ENCODE results near the gene SH3GL2.

DNA sequence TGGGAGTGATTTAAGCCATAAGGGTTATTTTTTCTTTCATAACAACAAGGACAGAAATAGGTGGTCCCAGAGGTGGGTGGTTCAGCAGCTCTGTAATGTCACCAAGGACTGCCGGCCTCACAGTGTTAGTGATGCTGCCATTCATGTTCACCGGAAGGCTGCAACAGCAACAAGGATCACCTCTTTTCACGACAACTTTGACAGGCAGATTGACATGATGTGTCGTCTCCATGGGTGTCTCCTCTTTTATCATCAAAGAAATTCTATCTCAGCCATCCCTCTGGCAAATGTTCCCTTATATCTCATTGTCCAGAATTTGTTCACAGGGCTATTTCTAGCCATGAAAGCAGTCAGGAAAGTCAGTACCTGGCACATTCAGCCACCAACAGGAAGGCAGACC is 231.5 kb downstream of the SH3GL2 start:
- no peak for TF ChIP-seq TAF1 (IDR thresholded peaks at IDR 0.05; ENCODE audit: borderline replicate concordance, insufficient read depth, low read length)
- no peak for TF ChIP-seq POLR2AphosphoS5 (IDR thresholded peaks at IDR 0.05; ENCODE audit: low read depth, low read length)
- TF ChIP-seq, protein P1, sequence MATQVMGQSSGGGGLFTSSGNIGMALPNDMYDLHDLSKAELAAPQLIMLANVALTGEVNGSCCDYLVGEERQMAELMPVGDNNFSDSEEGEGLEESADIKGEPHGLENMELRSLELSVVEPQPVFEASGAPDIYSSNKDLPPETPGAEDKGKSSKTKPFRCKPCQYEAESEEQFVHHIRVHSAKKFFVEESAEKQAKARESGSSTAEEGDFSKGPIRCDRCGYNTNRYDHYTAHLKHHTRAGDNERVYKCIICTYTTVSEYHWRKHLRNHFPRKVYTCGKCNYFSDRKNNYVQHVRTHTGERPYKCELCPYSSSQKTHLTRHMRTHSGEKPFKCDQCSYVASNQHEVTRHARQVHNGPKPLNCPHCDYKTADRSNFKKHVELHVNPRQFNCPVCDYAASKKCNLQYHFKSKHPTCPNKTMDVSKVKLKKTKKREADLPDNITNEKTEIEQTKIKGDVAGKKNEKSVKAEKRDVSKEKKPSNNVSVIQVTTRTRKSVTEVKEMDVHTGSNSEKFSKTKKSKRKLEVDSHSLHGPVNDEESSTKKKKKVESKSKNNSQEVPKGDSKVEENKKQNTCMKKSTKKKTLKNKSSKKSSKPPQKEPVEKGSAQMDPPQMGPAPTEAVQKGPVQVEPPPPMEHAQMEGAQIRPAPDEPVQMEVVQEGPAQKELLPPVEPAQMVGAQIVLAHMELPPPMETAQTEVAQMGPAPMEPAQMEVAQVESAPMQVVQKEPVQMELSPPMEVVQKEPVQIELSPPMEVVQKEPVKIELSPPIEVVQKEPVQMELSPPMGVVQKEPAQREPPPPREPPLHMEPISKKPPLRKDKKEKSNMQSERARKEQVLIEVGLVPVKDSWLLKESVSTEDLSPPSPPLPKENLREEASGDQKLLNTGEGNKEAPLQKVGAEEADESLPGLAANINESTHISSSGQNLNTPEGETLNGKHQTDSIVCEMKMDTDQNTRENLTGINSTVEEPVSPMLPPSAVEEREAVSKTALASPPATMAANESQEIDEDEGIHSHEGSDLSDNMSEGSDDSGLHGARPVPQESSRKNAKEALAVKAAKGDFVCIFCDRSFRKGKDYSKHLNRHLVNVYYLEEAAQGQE (IDR thresholded peaks at IDR 0.05; ENCODE audit: insufficient read depth in 1 of 2, low read depth in 2 of 2, low read length in 2 of 2): no peak
- TF ChIP-seq SIN3A (IDR thresholded peaks at IDR 0.05; ENCODE audit: borderline replicate concordance, insufficient read depth, low read length): no peak

Data from PFSK-1 (cell line).